HepG2 (cell line): ENCODE measurements around the gene SPATS2. TPM values are rescaled to one million over a fixed set of nuclear protein-coding genes. Genes with fewer than 3 reads are reported as not detected.
A peak's percentile ranks its signal among the peaks of the same experiment; 100 is the strongest.

Experiments
- ATAC-seq: fragments of 200-7000 bp; cut with Tn5 transposase; 3 replicates; pipeline ENCODE4 v1.9.1; 2020; ENCODE audit warnings: mild to moderate bottlenecking, moderate library complexity
- BruUV-seq: library from RNA; stranded (reverse); fragments of 400-500 nt; replicated peaks from 2 replicates; lab custom pipeline; 2021; lab: Mats Ljungman, UMichigan
- CTCF ChIA-PET: fragments of 300-600 bp; formaldehyde crosslinking; extraction: SDS; loops from one replicate; lab custom pipeline; 2021; ENCODE audit warnings: low total read pairs, inconsistent platforms, low intra/inter-chr PET ratio; lab: Yijun Ruan, JAX
- POLR2A ChIA-PET: fragments of 350-600 bp; sonication (Branson Sonifier 250); formaldehyde crosslinking; loops from one replicate; lab custom pipeline; 2020; ENCODE audit warnings: antibody characterized with exemption, inconsistent platforms; lab: Yijun Ruan, JAX
- DNase-seq: peaks from one replicate; pipeline ENCODE4 v3.0.0-alpha.2; 2015; ENCODE audit warnings: low spot score
- FAIRE-seq: peaks from 3 replicates; lab custom pipeline; 2011; peaks lifted over from hg19 to GRCh38; lab: Jason Lieb, UNC
- H2AFZ ChIP-seq: one replicate; pipeline ENCODE4 v1.6.1; 2011; ENCODE audit warnings: low read length, inconsistent platforms
- H3K27ac ChIP-seq: fragments of 300-600 bp; 3 replicates; pipeline ENCODE4 v1.8.0; 2011; ENCODE audit warnings: mixed run types, mild to moderate bottlenecking, mixed read lengths, low read length, inconsistent platforms; ENCODE audit not compliant: insufficient read depth; ENCODE audit errors: extremely low read length
- H3K27me3 ChIP-seq, 2 experiments: fragments of 200-600 bp in 1 of 2; 2 replicates in 1 of 2; 3 replicates in 1 of 2; pipeline versions ENCODE4 v1.6.0 to v1.8.0; 2011; ENCODE audit warnings: low read length in 2 of 2, mild to moderate bottlenecking in 2 of 2, moderate library complexity in 2 of 2, inconsistent platforms in 1 of 2; ENCODE audit not compliant: insufficient read depth in 2 of 2, control insufficient read depth in 1 of 2
- H3K36me3 ChIP-seq, 2 experiments: fragments of 200-600 bp in 1 of 2; replicated peaks in 1 of 2; 2 replicates in 1 of 2; 3 replicates in 1 of 2; pipeline versions ENCODE4 v1.5.1 to v1.8.0; 2011; ENCODE audit warnings: low read length in 2 of 2, inconsistent platforms in 1 of 2; ENCODE audit not compliant: insufficient read depth in 2 of 2, control insufficient read depth in 1 of 2
- H3K4me1 ChIP-seq: 2 replicates; pipeline ENCODE4 v1.5.1; 2012; ENCODE audit warnings: low read length, inconsistent platforms; ENCODE audit not compliant: insufficient read depth
- H3K4me2 ChIP-seq: 2 replicates; pipeline ENCODE4 v1.6.0; 2011; ENCODE audit warnings: low read depth, low read length, inconsistent platforms
- H3K4me3 ChIP-seq, 3 experiments: fragments of 200-600 bp in 1 of 3; sonication (generic), shearing (Covaris generic) in 1 of 3; replicated peaks in 1 of 3; 2 replicates each; pipeline ENCODE4 v1.5.1; 2011 to 2016; ENCODE audit warnings: low read length in 3 of 3, inconsistent platforms in 2 of 3, low read depth in 2 of 3, mild to moderate bottlenecking in 2 of 3, control low read depth in 1 of 3, mixed read lengths in 1 of 3; ENCODE audit not compliant: insufficient read depth in 1 of 3
- H3K79me2 ChIP-seq: one replicate; pipeline ENCODE4 v1.6.1; 2011; ENCODE audit warnings: low read length, inconsistent platforms; ENCODE audit not compliant: insufficient read depth
- H3K9ac ChIP-seq: 2 replicates; pipeline ENCODE4 v1.6.0; 2011; ENCODE audit warnings: mild to moderate bottlenecking, low read depth, low read length, inconsistent platforms; ENCODE audit not compliant: insufficient read depth
- H3K9me3 ChIP-seq: 2 replicates; pipeline ENCODE4 v1.5.1; 2012; ENCODE audit warnings: mild to moderate bottlenecking, low read length
- H4K20me1 ChIP-seq: 2 replicates; pipeline ENCODE4 v1.6.0; 2011; ENCODE audit warnings: inconsistent platforms, mild to moderate bottlenecking, low read length, moderate library complexity; ENCODE audit not compliant: insufficient read depth
- KDM1A ChIP-seq: IDR thresholded peaks from 2 replicates; pipeline ENCODE4 v1.6.1; 2016; ENCODE audit warnings: missing compliant biosample characterization
- RBM22 ChIP-seq: fragments of 200-400 bp; formaldehyde crosslinking; optimal IDR thresholded peaks from 2 replicates; pipeline ENCODE3; 2017; ENCODE audit warnings: mild to moderate bottlenecking, low read length, moderate library complexity
- TAF15 ChIP-seq: fragments of 200-400 bp; formaldehyde crosslinking; IDR thresholded peaks from one replicate; pipeline ENCODE4 v1.6.1; 2018; ENCODE audit warnings: mild to moderate bottlenecking, low read depth, low read length; ENCODE audit not compliant: poor library complexity, severe bottlenecking
- ZBTB39 ChIP-seq: sonication (generic); formaldehyde crosslinking; IDR thresholded peaks from 2 replicates; pipeline ENCODE4 v1.5.0; 2020; ENCODE audit warnings: missing genetic modification reagents
- ZKSCAN1 ChIP-seq: fragments of 150-350 bp; IDR thresholded peaks from 2 replicates; pipeline ENCODE4 v1.6.1; 2014; ENCODE audit warnings: low read length
- ZNF513 ChIP-seq: sonication (generic); formaldehyde crosslinking; conservative IDR thresholded peaks from 2 replicates; pipeline ENCODE4 v1.5.0; 2020; ENCODE audit warnings: missing genetic modification reagents
- ZNF530 ChIP-seq: sonication (generic); formaldehyde crosslinking; IDR thresholded peaks from 2 replicates; pipeline ENCODE4 v1.5.0; 2020; ENCODE audit warnings: low read depth, mild to moderate bottlenecking, missing genetic modification reagents
- ZNF616 ChIP-seq: sonication (generic); formaldehyde crosslinking; IDR thresholded peaks from 2 replicates; pipeline ENCODE4 v1.5.0; 2020; ENCODE audit warnings: low read depth, mild to moderate bottlenecking, missing genetic modification reagents
- ZUFSP ChIP-seq: sonication (generic); formaldehyde crosslinking; IDR thresholded peaks from 2 replicates; pipeline ENCODE4 v1.9.0; 2021; ENCODE audit warnings: missing genetic modification reagents, mild to moderate bottlenecking, borderline replicate concordance
- WGBS: methylation state at CpG from one replicate; pipeline ENCODE4 v1.1.6; 2017; ENCODE audit warnings: low lambda C conversion rate; 5-methylcytosine and 5-hydroxymethylcytosine counted together
- in situ Hi-C: cut with HindIII; loops from 2 replicates; pipeline ENCODE4 v1.10.0; 2017; ENCODE audit warnings: low pct_unique_long_range_greater_than_20kb; ENCODE audit not compliant: extremely low pct_ligation_motif_present
- intact Hi-C: fragments of 100-400 bp; cut with micrococcal nuclease; formaldehyde crosslinking; loops from one replicate; pipeline ENCODE4 v1.10.0; 2022; ENCODE audit not compliant: unreplicated experiment
- polyA plus RNA-seq, 8 experiments: library from polyadenylated mRNA; depleted of rRNA in 3 of 8; stranded (reverse) in 7 of 8; unstranded in 1 of 8; fragments of >200 nt; fragmentation: Illumina TruSeq in 4 of 8; extraction: Trizol in 4 of 8; gene quantifications; 2 replicates each; pipeline versions ENCODE4 v1.2.1 to v1.2.3, GENCODE V29; 2011 to 2016; ENCODE audit warnings: low read depth in 4 of 8, missing spikeins in 1 of 8, mixed read lengths in 1 of 8; ENCODE audit not compliant: insufficient read depth in 1 of 8
- total RNA-seq, 5 experiments: library from RNA; depleted of rRNA; stranded (reverse); fragments of >200 nt; fragmentation: Illumina TruSeq; extraction: Trizol; gene quantifications; 2 replicates each; pipeline ENCODE4 v1.2.3, GENCODE V29; 2016; ENCODE audit warnings: low read depth in 1 of 5

Gene SPATS2
- total and polyA plus RNA-seq, 2 of the 13 experiments (the other 11 are each of a cell fraction or from before 2014, with no cell fraction given): 19.3 to 28.1 TPM

GRCh38 chr12:49525942-49526341, 158.7 kb downstream of the SPATS2 start:
- no TSS peak for BruUV-seq
- no peak overlapping the region for H3K9ac ChIP-seq
- H4K20me1 ChIP-seq: no peaks in the 10 kb centered on the region
- no peak overlapping the region for H2AFZ ChIP-seq
- TF ChIP-seq ZNF616: no peak
- no peak for TF ChIP-seq ZNF530
- TF ChIP-seq TAF15: no peak
- TF ChIP-seq KDM1A (CRISPR knock-in tag): no peak
- 97% methylated on average over 7 of the region's 7 CpGs for WGBS
- H3K79me2 ChIP-seq: no peaks in the 10 kb centered on the region
- CTCF ChIA-PET: no interaction called here
- H3K36me3 ChIP-seq: peaks cover 9 to 41% of the 10 kb centered on the region in 2 experiments
- intact Hi-C loops: no loop called here
- in situ Hi-C loops: no loop called here
- DNase-seq: no peak
- H3K4me3 ChIP-seq: no peak overlapping the region
- no peak overlapping the region for H3K27ac ChIP-seq
- ATAC-seq: no peak
- POLR2A ChIA-PET: no interaction called here
- H3K27me3 ChIP-seq: no peaks in the 10 kb centered on the region
- no peaks in the 10 kb centered on the region for H3K4me1 ChIP-seq
- H3K4me2 ChIP-seq: no peak overlapping the region
- no peaks in the 10 kb centered on the region for H3K9me3 ChIP-seq
- no peak for FAIRE-seq

GRCh38 chr12:49527361-49528130, 160.3 kb downstream of the SPATS2 start:
- POLR2A ChIA-PET: no interaction called here
- Histone ChIP-seq H3K9ac (no peak overlapping the region), H3K36me3 (peaks cover 8 to 35% of the 10 kb centered on the region in 2 experiments), H4K20me1 (no peaks in the 10 kb centered on the region), H3K4me2 (no peak overlapping the region), H3K79me2 (no peaks in the 10 kb centered on the region), H3K4me3 (no peak overlapping the region), H2AFZ (no peak overlapping the region)
- no peak for ATAC-seq
- TF ChIP-seq ZNF513 (CRISPR knock-in tag) (no peak), ZBTB39 (CRISPR knock-in tag) (no peak), RBM22 (peak; percentile 34), ZUFSP (CRISPR knock-in tag) (no peak), ZKSCAN1 (no peak)
- TF ChIP-seq, all 625 proteins: peak for 1
- WGBS: 100% methylated on average over 7 of the region's 7 CpGs
- H3K27ac ChIP-seq: no peak overlapping the region
- in situ Hi-C loops: no loop called here
- intact Hi-C loops: no loop called here
- BruUV-seq: no TSS peak
- H3K4me1 ChIP-seq: no peaks in the 10 kb centered on the region
- no peaks in the 10 kb centered on the region for H3K9me3 ChIP-seq
- H3K27me3 ChIP-seq: no peaks in the 10 kb centered on the region
- DNase-seq (no peak), FAIRE-seq (no peak)
- CTCF ChIA-PET: no interaction called here
